HepG2 (cell line): ENCODE measurements around the gene KRT34. TPM values are rescaled to one million over a fixed set of nuclear protein-coding genes. Genes with fewer than 3 reads are reported as not detected.

ENCODE experiments used
- ATAC-seq: fragments of 200-7000 bp; cut with Tn5 transposase; 3 replicates; pipeline ENCODE4 v1.9.1; 2020; ENCODE audit warnings: mild to moderate bottlenecking, moderate library complexity
- BruUV-seq: library from RNA; stranded (reverse); fragments of 400-500 nt; replicated peaks from 2 replicates; lab custom pipeline; 2021; lab: Mats Ljungman, UMichigan
- CTCF ChIA-PET: fragments of 300-600 bp; formaldehyde crosslinking; extraction: SDS; loops from one replicate; lab custom pipeline; 2021; ENCODE audit warnings: low total read pairs, inconsistent platforms, low intra/inter-chr PET ratio; lab: Yijun Ruan, JAX
- POLR2A ChIA-PET: fragments of 350-600 bp; sonication (Branson Sonifier 250); formaldehyde crosslinking; loops from one replicate; lab custom pipeline; 2020; ENCODE audit warnings: antibody characterized with exemption, inconsistent platforms; lab: Yijun Ruan, JAX
- DNase-seq: peaks from one replicate; pipeline ENCODE4 v3.0.0-alpha.2; 2015; ENCODE audit warnings: low spot score
- FAIRE-seq: peaks from 3 replicates; lab custom pipeline; 2011; peaks lifted over from hg19 to GRCh38; lab: Jason Lieb, UNC
- H2AFZ ChIP-seq: one replicate; pipeline ENCODE4 v1.6.1; 2011; ENCODE audit warnings: low read length, inconsistent platforms
- H3K27ac ChIP-seq: fragments of 300-600 bp; 3 replicates; pipeline ENCODE4 v1.8.0; 2011; ENCODE audit warnings: mixed run types, mild to moderate bottlenecking, mixed read lengths, low read length, inconsistent platforms; ENCODE audit not compliant: insufficient read depth; ENCODE audit errors: extremely low read length
- H3K27me3 ChIP-seq, 2 experiments: fragments of 200-600 bp in 1 of 2; 2 replicates in 1 of 2; 3 replicates in 1 of 2; pipeline versions ENCODE4 v1.6.0 to v1.8.0; 2011; ENCODE audit warnings: low read length in 2 of 2, mild to moderate bottlenecking in 2 of 2, moderate library complexity in 2 of 2, inconsistent platforms in 1 of 2; ENCODE audit not compliant: insufficient read depth in 2 of 2, control insufficient read depth in 1 of 2
- H3K36me3 ChIP-seq, 2 experiments: fragments of 200-600 bp in 1 of 2; replicated peaks in 1 of 2; 2 replicates in 1 of 2; 3 replicates in 1 of 2; pipeline versions ENCODE4 v1.5.1 to v1.8.0; 2011; ENCODE audit warnings: low read length in 2 of 2, inconsistent platforms in 1 of 2; ENCODE audit not compliant: insufficient read depth in 2 of 2, control insufficient read depth in 1 of 2
- H3K4me1 ChIP-seq: 2 replicates; pipeline ENCODE4 v1.5.1; 2012; ENCODE audit warnings: low read length, inconsistent platforms; ENCODE audit not compliant: insufficient read depth
- H3K4me2 ChIP-seq: 2 replicates; pipeline ENCODE4 v1.6.0; 2011; ENCODE audit warnings: low read depth, low read length, inconsistent platforms
- H3K4me3 ChIP-seq, 3 experiments: fragments of 200-600 bp in 1 of 3; sonication (generic), shearing (Covaris generic) in 1 of 3; replicated peaks in 1 of 3; 2 replicates each; pipeline ENCODE4 v1.5.1; 2011 to 2016; ENCODE audit warnings: low read length in 3 of 3, inconsistent platforms in 2 of 3, low read depth in 2 of 3, mild to moderate bottlenecking in 2 of 3, control low read depth in 1 of 3, mixed read lengths in 1 of 3; ENCODE audit not compliant: insufficient read depth in 1 of 3
- H3K79me2 ChIP-seq: one replicate; pipeline ENCODE4 v1.6.1; 2011; ENCODE audit warnings: low read length, inconsistent platforms; ENCODE audit not compliant: insufficient read depth
- H3K9ac ChIP-seq: 2 replicates; pipeline ENCODE4 v1.6.0; 2011; ENCODE audit warnings: mild to moderate bottlenecking, low read depth, low read length, inconsistent platforms; ENCODE audit not compliant: insufficient read depth
- H3K9me3 ChIP-seq: 2 replicates; pipeline ENCODE4 v1.5.1; 2012; ENCODE audit warnings: mild to moderate bottlenecking, low read length
- H4K20me1 ChIP-seq: 2 replicates; pipeline ENCODE4 v1.6.0; 2011; ENCODE audit warnings: inconsistent platforms, mild to moderate bottlenecking, low read length, moderate library complexity; ENCODE audit not compliant: insufficient read depth
- ATAD3A ChIP-seq: sonication (generic); formaldehyde crosslinking; IDR thresholded peaks from 2 replicates; pipeline ENCODE4 v1.4.0; 2020; ENCODE audit warnings: missing genetic modification reagents
- FLYWCH1 ChIP-seq: sonication (generic); formaldehyde crosslinking; IDR thresholded peaks from 2 replicates; pipeline ENCODE4 v1.8.1; 2023; ENCODE audit warnings: mild to moderate bottlenecking, missing genetic modification reagents
- GFI1 ChIP-seq: sonication (generic); formaldehyde crosslinking; IDR thresholded peaks from 2 replicates; pipeline ENCODE4 v1.5.0; 2020; ENCODE audit warnings: missing genetic modification reagents, mild to moderate bottlenecking, borderline replicate concordance
- KDM1A ChIP-seq: IDR thresholded peaks from 2 replicates; pipeline ENCODE4 v1.6.1; 2016; ENCODE audit warnings: missing compliant biosample characterization
- PAF1 ChIP-seq: IDR thresholded peaks from 2 replicates; pipeline ENCODE4 v1.6.1; 2016; ENCODE audit warnings: missing genetic modification reagents, missing compliant biosample characterization
- PHB2 ChIP-seq: fragments of 450-650 bp; IDR thresholded peaks from 2 replicates; pipeline ENCODE4 v1.6.1; 2018; ENCODE audit not compliant: partially characterized antibody
- SP1 ChIP-seq, 2 experiments: fragments of 450-650 bp in 1 of 2; sonication (generic) in 1 of 2; formaldehyde crosslinking in 1 of 2; IDR thresholded peaks; 2 replicates each; pipeline versions ENCODE4 v1.4.0 to v1.6.1; 2016 to 2020; ENCODE audit warnings: missing genetic modification reagents in 1 of 2
- SRSF4 ChIP-seq: fragments of 200-400 bp; formaldehyde crosslinking; IDR thresholded peaks from one replicate; pipeline ENCODE4 v1.6.1; 2018; ENCODE audit warnings: mild to moderate bottlenecking, low read depth, low read length, moderate library complexity; ENCODE audit not compliant: poor library complexity, severe bottlenecking
- TOE1 ChIP-seq: sonication (generic); formaldehyde crosslinking; IDR thresholded peaks from 2 replicates; pipeline ENCODE4 v1.4.0; 2020; ENCODE audit warnings: mild to moderate bottlenecking, missing genetic modification reagents
- ZFX ChIP-seq: sonication (generic); formaldehyde crosslinking; IDR thresholded peaks from 2 replicates; pipeline ENCODE4 v1.4.0; 2020; ENCODE audit warnings: mild to moderate bottlenecking, low read depth, missing genetic modification reagents, moderate library complexity
- ZNF282 ChIP-seq: fragments of 450-650 bp; IDR thresholded peaks from 2 replicates; pipeline ENCODE4 v1.6.1; 2018; ENCODE audit not compliant: partially characterized antibody
- ZNF567 ChIP-seq: sonication (generic); formaldehyde crosslinking; IDR thresholded peaks from 2 replicates; pipeline ENCODE4 v1.8.1; 2023; ENCODE audit warnings: mild to moderate bottlenecking, missing genetic modification reagents, borderline replicate concordance
- ZSCAN21 ChIP-seq: sonication (generic); formaldehyde crosslinking; IDR thresholded peaks from 2 replicates; pipeline ENCODE4 v1.8.0; 2022; ENCODE audit warnings: mild to moderate bottlenecking, missing genetic modification reagents, moderate library complexity, borderline replicate concordance
- ZSCAN30 ChIP-seq: sonication (generic); formaldehyde crosslinking; IDR thresholded peaks from 2 replicates; pipeline ENCODE4 v1.5.0; 2020; ENCODE audit warnings: mild to moderate bottlenecking, missing genetic modification reagents
- WGBS: methylation state at CpG from one replicate; pipeline ENCODE4 v1.1.6; 2017; ENCODE audit warnings: low lambda C conversion rate; 5-methylcytosine and 5-hydroxymethylcytosine counted together
- in situ Hi-C: cut with HindIII; loops from 2 replicates; pipeline ENCODE4 v1.10.0; 2017; ENCODE audit warnings: low pct_unique_long_range_greater_than_20kb; ENCODE audit not compliant: extremely low pct_ligation_motif_present
- intact Hi-C: fragments of 100-400 bp; cut with micrococcal nuclease; formaldehyde crosslinking; loops from one replicate; pipeline ENCODE4 v1.10.0; 2022; ENCODE audit not compliant: unreplicated experiment
- polyA plus RNA-seq, 8 experiments: library from polyadenylated mRNA; depleted of rRNA in 3 of 8; stranded (reverse) in 7 of 8; unstranded in 1 of 8; fragments of >200 nt; fragmentation: Illumina TruSeq in 4 of 8; extraction: Trizol in 4 of 8; gene quantifications; 2 replicates each; pipeline versions ENCODE4 v1.2.1 to v1.2.3, GENCODE V29; 2011 to 2016; ENCODE audit warnings: low read depth in 4 of 8, missing spikeins in 1 of 8, mixed read lengths in 1 of 8; ENCODE audit not compliant: insufficient read depth in 1 of 8
- total RNA-seq, 5 experiments: library from RNA; depleted of rRNA; stranded (reverse); fragments of >200 nt; fragmentation: Illumina TruSeq; extraction: Trizol; gene quantifications; 2 replicates each; pipeline ENCODE4 v1.2.3, GENCODE V29; 2016; ENCODE audit warnings: low read depth in 1 of 5
- TF ChIP-seq, protein P1 (sequence below): sonication (generic); formaldehyde crosslinking; IDR thresholded peaks from 2 replicates; pipeline ENCODE4 v1.5.0; 2020; ENCODE audit warnings: mild to moderate bottlenecking, missing genetic modification reagents
- TF ChIP-seq, protein P2 (sequence below): sonication (generic); formaldehyde crosslinking; IDR thresholded peaks from 2 replicates; pipeline ENCODE4 v1.4.0; 2020; ENCODE audit warnings: missing genetic modification reagents, low read depth, mild to moderate bottlenecking, borderline replicate concordance
- TF ChIP-seq, protein P3 (sequence below): sonication (generic); formaldehyde crosslinking; IDR thresholded peaks from 2 replicates; pipeline ENCODE4 v1.4.0; 2020; ENCODE audit warnings: missing genetic modification reagents, borderline replicate concordance

KRT34 gene
- total and polyA plus RNA-seq, 2 of the 13 experiments (the other 11 are each of a cell fraction or from before 2014, with no cell fraction given): not detected

DNA sequence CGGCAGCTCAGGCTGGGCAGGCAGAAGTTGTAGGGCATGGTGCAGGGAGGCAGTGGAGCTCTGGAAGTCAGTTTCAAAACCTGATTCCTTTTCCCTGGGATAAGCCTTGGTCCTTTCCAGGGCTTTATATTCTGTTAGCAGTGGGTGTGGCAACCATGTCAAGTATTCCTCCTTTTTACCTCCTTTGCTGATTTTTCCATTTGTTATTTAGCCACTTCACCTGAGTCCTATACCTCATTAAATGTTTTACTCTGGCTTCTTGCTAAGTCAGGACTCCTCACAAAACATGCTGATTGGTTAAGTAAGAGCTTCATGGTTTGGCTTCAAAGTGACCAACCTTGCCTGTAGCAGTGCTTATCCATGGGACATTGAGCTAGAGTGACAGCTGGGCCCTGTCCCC lies 12.4 kb downstream of the KRT34 start, which contains the start of gene KRT33B:
TSS of gene KRT33B (minus strand) at position 101 of the 400 bp plus-strand sequence. CDS start at position 38, 63 bp downstream.
- H3K79me2 ChIP-seq: no peaks in the 10 kb centered on the region
- no peaks in the 10 kb centered on the region for H3K36me3 ChIP-seq
- no peaks in the 10 kb centered on the region for H3K9me3 ChIP-seq
- H3K9ac ChIP-seq: no peak within 1 kb of the TSS
- ATAC-seq: no peak
- ChIA-PET POLR2A (no interaction called here), CTCF (no interaction called here)
- intact Hi-C loops (no loop called here), in situ Hi-C loops (no loop called here)
- TF ChIP-seq KDM1A (CRISPR knock-in tag): no peak
- TF ChIP-seq, protein P1, sequence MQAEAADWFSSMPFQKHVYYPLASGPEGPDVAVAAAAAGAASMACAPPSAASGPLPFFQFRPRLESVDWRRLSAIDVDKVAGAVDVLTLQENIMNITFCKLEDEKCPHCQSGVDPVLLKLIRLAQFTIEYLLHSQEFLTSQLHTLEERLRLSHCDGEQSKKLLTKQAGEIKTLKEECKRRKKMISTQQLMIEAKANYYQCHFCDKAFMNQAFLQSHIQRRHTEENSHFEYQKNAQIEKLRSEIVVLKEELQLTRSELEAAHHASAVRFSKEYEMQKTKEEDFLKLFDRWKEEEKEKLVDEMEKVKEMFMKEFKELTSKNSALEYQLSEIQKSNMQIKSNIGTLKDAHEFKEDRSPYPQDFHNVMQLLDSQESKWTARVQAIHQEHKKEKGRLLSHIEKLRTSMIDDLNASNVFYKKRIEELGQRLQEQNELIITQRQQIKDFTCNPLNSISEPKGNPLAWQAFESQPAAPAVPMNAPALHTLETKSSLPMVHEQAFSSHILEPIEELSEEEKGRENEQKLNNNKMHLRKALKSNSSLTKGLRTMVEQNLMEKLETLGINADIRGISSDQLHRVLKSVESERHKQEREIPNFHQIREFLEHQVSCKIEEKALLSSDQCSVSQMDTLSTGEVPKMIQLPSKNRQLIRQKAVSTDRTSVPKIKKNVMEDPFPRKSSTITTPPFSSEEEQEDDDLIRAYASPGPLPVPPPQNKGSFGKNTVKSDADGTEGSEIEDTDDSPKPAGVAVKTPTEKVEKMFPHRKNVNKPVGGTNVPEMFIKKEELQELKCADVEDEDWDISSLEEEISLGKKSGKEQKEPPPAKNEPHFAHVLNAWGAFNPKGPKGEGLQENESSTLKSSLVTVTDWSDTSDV: no peak
- TF ChIP-seq ZSCAN30 (CRISPR knock-in tag): no peak
- TF ChIP-seq, protein P2, sequence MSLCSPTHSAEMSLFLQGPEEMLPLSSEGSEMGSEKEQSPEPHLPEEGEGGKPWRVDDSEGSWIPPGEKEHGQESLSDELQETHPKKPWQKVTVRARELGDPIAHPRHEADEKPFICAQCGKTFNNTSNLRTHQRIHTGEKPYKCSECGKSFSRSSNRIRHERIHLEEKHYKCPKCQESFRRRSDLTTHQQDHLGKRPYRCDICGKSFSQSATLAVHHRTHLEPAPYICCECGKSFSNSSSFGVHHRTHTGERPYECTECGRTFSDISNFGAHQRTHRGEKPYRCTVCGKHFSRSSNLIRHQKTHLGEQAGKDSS (CRISPR knock-in tag): no peak
- no peak for TF ChIP-seq ZFX (CRISPR knock-in tag)
- TF ChIP-seq ATAD3A (CRISPR knock-in tag): no peak
- TF ChIP-seq, protein P3, sequence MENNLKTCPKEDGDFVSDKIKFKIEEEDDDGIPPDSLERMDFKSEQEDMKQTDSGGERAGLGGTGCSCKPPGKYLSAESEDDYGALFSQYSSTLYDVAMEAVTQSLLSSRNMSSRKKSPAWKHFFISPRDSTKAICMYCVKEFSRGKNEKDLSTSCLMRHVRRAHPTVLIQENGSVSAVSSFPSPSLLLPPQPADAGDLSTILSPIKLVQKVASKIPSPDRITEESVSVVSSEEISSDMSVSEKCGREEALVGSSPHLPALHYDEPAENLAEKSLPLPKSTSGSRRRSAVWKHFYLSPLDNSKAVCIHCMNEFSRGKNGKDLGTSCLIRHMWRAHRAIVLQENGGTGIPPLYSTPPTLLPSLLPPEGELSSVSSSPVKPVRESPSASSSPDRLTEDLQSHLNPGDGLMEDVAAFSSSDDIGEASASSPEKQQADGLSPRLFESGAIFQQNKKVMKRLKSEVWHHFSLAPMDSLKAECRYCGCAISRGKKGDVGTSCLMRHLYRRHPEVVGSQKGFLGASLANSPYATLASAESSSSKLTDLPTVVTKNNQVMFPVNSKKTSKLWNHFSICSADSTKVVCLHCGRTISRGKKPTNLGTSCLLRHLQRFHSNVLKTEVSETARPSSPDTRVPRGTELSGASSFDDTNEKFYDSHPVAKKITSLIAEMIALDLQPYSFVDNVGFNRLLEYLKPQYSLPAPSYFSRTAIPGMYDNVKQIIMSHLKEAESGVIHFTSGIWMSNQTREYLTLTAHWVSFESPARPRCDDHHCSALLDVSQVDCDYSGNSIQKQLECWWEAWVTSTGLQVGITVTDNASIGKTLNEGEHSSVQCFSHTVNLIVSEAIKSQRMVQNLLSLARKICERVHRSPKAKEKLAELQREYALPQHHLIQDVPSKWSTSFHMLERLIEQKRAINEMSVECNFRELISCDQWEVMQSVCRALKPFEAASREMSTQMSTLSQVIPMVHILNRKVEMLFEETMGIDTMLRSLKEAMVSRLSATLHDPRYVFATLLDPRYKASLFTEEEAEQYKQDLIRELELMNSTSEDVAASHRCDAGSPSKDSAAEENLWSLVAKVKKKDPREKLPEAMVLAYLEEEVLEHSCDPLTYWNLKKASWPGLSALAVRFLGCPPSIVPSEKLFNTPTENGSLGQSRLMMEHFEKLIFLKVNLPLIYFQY (CRISPR knock-in tag): no peak
- TF ChIP-seq GFI1 (CRISPR knock-in tag): no peak
- no peak for TF ChIP-seq ZNF282
- TF ChIP-seq PAF1 (CRISPR knock-in tag): no peak
- TF ChIP-seq FLYWCH1 (CRISPR knock-in tag): no peak
- TF ChIP-seq ZNF567 (CRISPR knock-in tag): no peak
- TF ChIP-seq SRSF4: no peak
- TF ChIP-seq SP1 (IDR thresholded peaks at IDR 0.05): no peak
- no peak for TF ChIP-seq SP1 (CRISPR knock-in tag; IDR thresholded peaks at IDR 0.05)
- TF ChIP-seq ZSCAN21 (CRISPR knock-in tag): no peak
- TF ChIP-seq TOE1 (CRISPR knock-in tag): no peak
- no peak for TF ChIP-seq PHB2
- FAIRE-seq: no peak
- H3K27ac ChIP-seq: no peak within 1 kb of the TSS
- no peak within 1 kb of the TSS for H2AFZ ChIP-seq
- no peaks in the 10 kb centered on the region for H4K20me1 ChIP-seq
- BruUV-seq: no TSS peak
- H3K4me1 ChIP-seq: no peaks in the 10 kb centered on the region
- 0 out of 5 replicates have a peak, but pooled peaks cover 0 to 4% of the 10 kb centered on the region in 2 experiments for H3K27me3 ChIP-seq
- 100% methylated on average over 1 of the region's 1 CpG for WGBS
- no peak for DNase-seq
- H3K4me3 ChIP-seq: no peak within 1 kb of the TSS
- H3K4me2 ChIP-seq: no peak within 1 kb of the TSS
